C4-2B (cell line): ENCODE measurements around the gene HBP1.

ENCODE experiments used
- CTCF ChIP-seq: fragments of 450-650 bp; conservative IDR thresholded peaks from 2 replicates; pipeline ENCODE4 v1.5.1; 2017; ENCODE audit warnings: mild to moderate bottlenecking
- ZFX ChIP-seq: fragments of 450-650 bp; IDR thresholded peaks from 2 replicates; pipeline ENCODE4 v1.6.1; 2017

GRCh38 chr7:107234436-107234835, 65.6 kb downstream of the HBP1 start:
- TF ChIP-seq CTCF (no peak), ZFX (no peak)
